Tibial nerve (tissue), 4 donors: ENCODE data around the gene POU2AF3. TPM values are rescaled to one million over a fixed set of nuclear protein-coding genes. Genes with fewer than 3 reads are reported as not detected.

Source experiments
- DNase-seq, 2 donors: peaks; one replicate each; pipeline ENCODE4 v3.0.0-alpha.2; 2019; ENCODE audit warnings: low spot score in 2 of 2
- H3K27ac ChIP-seq, 4 donors: fragments of 200-600 bp; sonication (generic) in 3 of 4; one replicate each; pipeline ENCODE4 v1.5.1; 2017 to 2019; ENCODE audit warnings: mild to moderate bottlenecking in 1 of 4
- H3K27me3 ChIP-seq, 2 donors: fragments of 200-600 bp; sonication (generic) in 1 of 2; one replicate each; pipeline versions ENCODE4 v1.5.1 to v1.6.0; 2017 to 2019
- H3K36me3 ChIP-seq, 3 donors: fragments of 200-600 bp; sonication (generic); one replicate each; pipeline ENCODE4 v1.5.1; 2018 to 2019
- H3K4me1 ChIP-seq, 4 donors: fragments of 200-600 bp; sonication (generic) in 3 of 4; one replicate each; pipeline ENCODE4 v1.5.1; 2017 to 2019
- H3K4me3 ChIP-seq, 4 donors: fragments of 200-600 bp; sonication (generic) in 3 of 4; one replicate each; pipeline ENCODE4 v1.5.1; 2017 to 2019; ENCODE audit warnings: mild to moderate bottlenecking in 1 of 4, moderate library complexity in 1 of 4
- H3K9me3 ChIP-seq, 4 donors: fragments of 200-600 bp; sonication (generic) in 3 of 4; one replicate each; pipeline ENCODE4 v1.5.1; 2017 to 2019
- CTCF ChIP-seq, 5 experiments: fragments of 200-600 bp in 3 of 5; fragments of 450-650 bp in 2 of 5; sonication (generic) in 3 of 5; IDR thresholded peaks; one replicate each; pipeline ENCODE4 v1.5.1; 2016 to 2019; ENCODE audit warnings: antibody characterized with exemption in 5 of 5, mild to moderate bottlenecking in 3 of 5, moderate library complexity in 2 of 5
- EP300 ChIP-seq, 2 donors: sonication (generic); formaldehyde crosslinking; IDR thresholded peaks; one replicate each; pipeline ENCODE4 v1.6.1; 2017; ENCODE audit warnings: antibody characterized with exemption in 2 of 2, mild to moderate bottlenecking in 1 of 2
- POLR2A ChIP-seq, 2 donors: fragments of 450-650 bp; IDR thresholded peaks; one replicate each; pipeline ENCODE4 v1.6.1; 2017; ENCODE audit warnings: antibody characterized with exemption in 2 of 2, mild to moderate bottlenecking in 2 of 2, moderate library complexity in 2 of 2
- WGBS, 2 donors: methylation state at CpG; one replicate each; pipeline ENCODE4 v1.1.5; 2018; 5-methylcytosine and 5-hydroxymethylcytosine counted together
- total RNA-seq, 4 donors: library from RNA; depleted of rRNA; stranded (reverse); fragments of >200 nt; gene quantifications; one replicate each; pipeline ENCODE4 v1.1.0, GENCODE V29; 2016

Gene POU2AF3
- total RNA-seq, 4 donors from 2014 or later, result 0.87 to 4.4 (median 2.3) TPM

GRCh38 chr11:111301842-111302118, 3.4 kb downstream of the POU2AF3 start:
- no peak for DNase-seq
- TF ChIP-seq EP300 (IDR thresholded peaks at IDR 0.05), result no peak
- TF ChIP-seq CTCF (IDR thresholded peaks at IDR 0.05), result no peak
- no peak for TF ChIP-seq POLR2A (IDR thresholded peaks at IDR 0.05)
- Histone ChIP-seq H3K36me3 (no peaks in the 10 kb centered on the region), H3K9me3 (no peaks in the 10 kb centered on the region), H3K4me1 (peaks cover 0 to 33% (median 7%) of the 10 kb centered on the region in 4 donors), H3K4me3 (no peak overlapping the region), H3K27me3 (no peaks in the 10 kb centered on the region), H3K27ac (no peak overlapping the region)
- WGBS, 2 donors, result 88 to 91% methylated on average over 3 of the region's 3 CpGs

- DNase-seq, result no peak
- TF ChIP-seq EP300 (IDR thresholded peaks at IDR 0.05), result no peak
- Histone ChIP-seq H3K27ac (no peak overlapping the region), H3K4me1 (peaks cover 0 to 33% (median 7%) of the 10 kb centered on the region in 4 donors), H3K27me3 (no peaks in the 10 kb centered on the region), H3K4me3 (no peak overlapping the region), H3K36me3 (no peaks in the 10 kb centered on the region), H3K9me3 (no peaks in the 10 kb centered on the region)
- 62 to 64% methylated on average over 3 of the region's 3 CpGs for WGBS, 2 donors
These were observed 4.0 kb downstream of the POU2AF3 start for GRCh38 chr11:111302298-111302697.

- no peaks in the 10 kb centered on the region for H3K9me3 ChIP-seq
These were observed 5.1 kb downstream of the POU2AF3 start for GRCh38 chr11:111303461-111303860.

GRCh38 chr11:111305162-111305802, 6.9 kb downstream of the POU2AF3 start:
- Histone ChIP-seq H3K36me3 (no peaks in the 10 kb centered on the region), H3K4me1 (peaks cover 0 to 12% (median 7%) of the 10 kb centered on the region in 4 donors), H3K4me3 (no peak overlapping the region), H3K27ac (no peak overlapping the region), H3K9me3 (no peaks in the 10 kb centered on the region), H3K27me3 (no peaks in the 10 kb centered on the region)
- TF ChIP-seq CTCF (IDR thresholded peaks at IDR 0.05), result no peak
- 65% methylated on average over 5 of the region's 5 CpGs for WGBS, 2 donors
- DNase-seq, result no peak

More at GRCh38 chr11:111303461-111303860, 5.1 kb downstream of the POU2AF3 start:
- H3K36me3 ChIP-seq, result no peaks in the 10 kb centered on the region
- 27 to 35% methylated on average over 4 of the region's 4 CpGs for WGBS, 2 donors
- H3K27me3 ChIP-seq, result no peaks in the 10 kb centered on the region
- H3K4me3 ChIP-seq, result no peak overlapping the region
- peaks cover 0 to 29% (median 7%) of the 10 kb centered on the region in 4 donors for H3K4me1 ChIP-seq
- no peak for DNase-seq
- no peak overlapping the region for H3K27ac ChIP-seq
- TF ChIP-seq CTCF (IDR thresholded peaks at IDR 0.05), result no peak
- TF ChIP-seq POLR2A (IDR thresholded peaks at IDR 0.05), result no peak
- no peak for TF ChIP-seq EP300 (IDR thresholded peaks at IDR 0.05)

GRCh38 chr11:111305876-111306275, 7.5 kb downstream of the POU2AF3 start:
- DNase-seq, result no peak
- no peak overlapping the region for H3K4me3 ChIP-seq
- WGBS, 2 donors, result 67 to 70% methylated on average over 4 of the region's 4 CpGs
- no peak overlapping the region for H3K27ac ChIP-seq
- no peaks in the 10 kb centered on the region for H3K27me3 ChIP-seq
- TF ChIP-seq POLR2A (IDR thresholded peaks at IDR 0.05) (no peak), EP300 (IDR thresholded peaks at IDR 0.05) (no peak), CTCF (IDR thresholded peaks at IDR 0.05) (no peak)
- no peaks in the 10 kb centered on the region for H3K36me3 ChIP-seq
- H3K9me3 ChIP-seq, result no peaks in the 10 kb centered on the region
- H3K4me1 ChIP-seq, result peaks cover 0 to 12% (median 7%) of the 10 kb centered on the region in 4 donors

GRCh38 chr11:111306321-111306720, 8.0 kb downstream of the POU2AF3 start:
- Histone ChIP-seq H3K9me3 (no peaks in the 10 kb centered on the region), H3K4me3 (no peak overlapping the region), H3K27ac (no peak overlapping the region), H3K27me3 (no peaks in the 10 kb centered on the region), H3K36me3 (no peaks in the 10 kb centered on the region), H3K4me1 (peaks cover 0 to 12% (median 7%) of the 10 kb centered on the region in 4 donors)
- TF ChIP-seq EP300 (IDR thresholded peaks at IDR 0.05) (no peak), CTCF (IDR thresholded peaks at IDR 0.05) (no peak), POLR2A (IDR thresholded peaks at IDR 0.05) (no peak)
- 67 to 72% methylated on average over 5 of the region's 5 CpGs for WGBS, 2 donors
- DNase-seq, result no peak
